Measurements from ENCODE around the gene ASB6.

Gene ASB6

GRCh38 chr9:129661029-129661428 is 19.1 kb upstream of the ASB6 start:
- no peak overlapping the region for H2AFZ ChIP-seq (ENCODE audit: low read length)
- H3K36me3 ChIP-seq (replicated peaks in 1 of 2; ENCODE audit: control insufficient read depth in 2 of 2, insufficient read depth in 2 of 2, low read length in 2 of 2): peaks cover 0 to 2% of the 10 kb centered on the region in 2 donors
- no peak overlapping the region for H2BK12ac ChIP-seq (ENCODE audit: low read length)
- no peak overlapping the region for H3K27ac ChIP-seq (replicated peaks; ENCODE audit: low read length)
- no peak overlapping the region for H3K4ac ChIP-seq (ENCODE audit: low read length)
- no peak overlapping the region for H3K4me2 ChIP-seq (ENCODE audit: insufficient read depth, low read length, poor library complexity, severe bottlenecking)
- H3K27me3 ChIP-seq (ENCODE audit: control insufficient read depth in 3 of 3, insufficient read depth in 3 of 3, low read depth in 1 of 3, low read length in 3 of 3): peaks cover 0 to 49% (median 23%) of the 10 kb centered on the region in 3 experiments
- no CpG with 5 or more reads among the region's 2 CpGs for WGBS, 2 donors (ENCODE audit: extremely low coverage in 2 of 2, insufficient read length in 2 of 2, insufficient replicate concordance in 1 of 2)
- H2BK15ac ChIP-seq (ENCODE audit: low read length): no peak overlapping the region
- H3K79me1 ChIP-seq (ENCODE audit: low read depth, low read length): no peaks in the 10 kb centered on the region
- H3K9me3 ChIP-seq (replicated peaks in 1 of 2; ENCODE audit: control insufficient read depth in 2 of 2, insufficient read depth in 1 of 2, low read depth in 1 of 2, low read length in 2 of 2): peaks cover 0 to 1% of the 10 kb centered on the region in 2 donors
- no peak overlapping the region for H3K18ac ChIP-seq (ENCODE audit: low read length)
- H3K4me3 ChIP-seq (ENCODE audit: low read length in 2 of 2): no peak overlapping the region
- H4K8ac ChIP-seq (ENCODE audit: low read depth, low read length): no peak overlapping the region
- H3K4me1 ChIP-seq (ENCODE audit: control insufficient read depth in 2 of 2, insufficient read depth in 1 of 2, low read depth in 1 of 2, low read length in 2 of 2): peaks cover 2 to 3% of the 10 kb centered on the region in 2 donors
- no peak for DNase-seq (ENCODE audit: low spot score)
- no peak overlapping the region for H2BK5ac ChIP-seq (ENCODE audit: low read length)
- H3K14ac ChIP-seq (ENCODE audit: low read length): no peak overlapping the region
- no peak overlapping the region for H2BK120ac ChIP-seq (ENCODE audit: low read depth, low read length)
- H4K91ac ChIP-seq (ENCODE audit: low read depth, low read length, poor library complexity): no peak overlapping the region
- no peak overlapping the region for H3K9ac ChIP-seq (ENCODE audit: low read depth, low read length, poor library complexity)
- H2AK5ac ChIP-seq (ENCODE audit: low read depth, low read length): no peak overlapping the region
- no peak overlapping the region for H3K23ac ChIP-seq (ENCODE audit: low read depth, low read length, poor library complexity)

- no peak overlapping the region for H3K4me2 ChIP-seq (ENCODE audit: insufficient read depth, low read length, poor library complexity, severe bottlenecking)
- H2BK5ac ChIP-seq (ENCODE audit: low read length): no peak overlapping the region
- no peak for DNase-seq (ENCODE audit: low spot score)
- H3K36me3 ChIP-seq (replicated peaks in 1 of 2; ENCODE audit: control insufficient read depth in 2 of 2, insufficient read depth in 2 of 2, low read length in 2 of 2): peaks cover 0 to 2% of the 10 kb centered on the region in 2 donors
- no peak overlapping the region for H4K91ac ChIP-seq (ENCODE audit: low read depth, low read length, poor library complexity)
- H2BK15ac ChIP-seq (ENCODE audit: low read length): peak overlapping the region; percentile 1
- H3K27me3 ChIP-seq (ENCODE audit: control insufficient read depth in 3 of 3, insufficient read depth in 3 of 3, low read depth in 1 of 3, low read length in 3 of 3): peaks cover 0 to 43% (median 0%) of the 10 kb centered on the region in 3 experiments
- no peak overlapping the region for H3K27ac ChIP-seq (replicated peaks; ENCODE audit: low read length)
- H3K14ac ChIP-seq (ENCODE audit: low read length): no peak overlapping the region
- no peaks in the 10 kb centered on the region for H3K79me1 ChIP-seq (ENCODE audit: low read depth, low read length)
- peak overlapping the region; percentile 66 for H3K4ac ChIP-seq (ENCODE audit: low read length)
- WGBS, 2 donors (ENCODE audit: extremely low coverage in 2 of 2, insufficient read length in 2 of 2, insufficient replicate concordance in 1 of 2): no CpG with 5 or more reads among the region's 12 CpGs
- H3K9me3 ChIP-seq (replicated peaks in 1 of 2; ENCODE audit: control insufficient read depth in 2 of 2, insufficient read depth in 1 of 2, low read depth in 1 of 2, low read length in 2 of 2): peaks cover 0 to 4% of the 10 kb centered on the region in 2 donors
- peaks cover 0 to 5% of the 10 kb centered on the region in 2 donors for H3K4me1 ChIP-seq (ENCODE audit: control insufficient read depth in 2 of 2, insufficient read depth in 1 of 2, low read depth in 1 of 2, low read length in 2 of 2)
- no peak overlapping the region for H2AFZ ChIP-seq (ENCODE audit: low read length)
- H3K9ac ChIP-seq (ENCODE audit: low read depth, low read length, poor library complexity): no peak overlapping the region
- no peak overlapping the region for H3K23ac ChIP-seq (ENCODE audit: low read depth, low read length, poor library complexity)
- peak overlapping the region; percentile 43 for H4K8ac ChIP-seq (ENCODE audit: low read depth, low read length)
- no peak overlapping the region for H3K18ac ChIP-seq (ENCODE audit: low read length)
- no peak overlapping the region for H3K4me3 ChIP-seq (ENCODE audit: low read length in 2 of 2)
- no peak overlapping the region for H2AK5ac ChIP-seq (ENCODE audit: low read depth, low read length)
- no peak overlapping the region for H2BK120ac ChIP-seq (ENCODE audit: low read depth, low read length)
- H2BK12ac ChIP-seq (ENCODE audit: low read length): peak overlapping the region; percentile 16
These were observed 14.9 kb upstream of the ASB6 start for GRCh38 chr9:129656795-129657390.

GRCh38 chr9:129655696-129656095 is 13.7 kb upstream of the ASB6 start:
- Histone ChIP-seq H3K14ac (ENCODE audit: low read length) (no peak overlapping the region), H2BK12ac (ENCODE audit: low read length) (peak overlapping the region; percentile 66), H3K27me3 (ENCODE audit: control insufficient read depth in 3 of 3, insufficient read depth in 3 of 3, low read depth in 1 of 3, low read length in 3 of 3) (peaks cover 0 to 43% (median 0%) of the 10 kb centered on the region in 3 experiments), H3K18ac (ENCODE audit: low read length) (peak overlapping the region; percentile 38), H2BK15ac (ENCODE audit: low read length) (peak overlapping the region; percentile 94), H3K4me2 (ENCODE audit: insufficient read depth, low read length, poor library complexity, severe bottlenecking) (no peak overlapping the region), H3K4me3 (ENCODE audit: low read length in 2 of 2) (peak overlapping the region in 1 of 2 donors; percentile 30), H3K9ac (ENCODE audit: low read depth, low read length, poor library complexity) (peak overlapping the region; percentile 66), H4K91ac (ENCODE audit: low read depth, low read length, poor library complexity) (no peak overlapping the region), H3K79me1 (ENCODE audit: low read depth, low read length) (no peaks in the 10 kb centered on the region), H3K4ac (ENCODE audit: low read length) (no peak overlapping the region), H3K27ac (replicated peaks; ENCODE audit: low read length) (no peak overlapping the region), H3K9me3 (replicated peaks in 1 of 2; ENCODE audit: control insufficient read depth in 2 of 2, insufficient read depth in 1 of 2, low read depth in 1 of 2, low read length in 2 of 2) (peaks cover 0 to 4% of the 10 kb centered on the region in 2 donors), H4K8ac (ENCODE audit: low read depth, low read length) (no peak overlapping the region), H3K4me1 (ENCODE audit: control insufficient read depth in 2 of 2, insufficient read depth in 1 of 2, low read depth in 1 of 2, low read length in 2 of 2) (peaks cover 0 to 5% of the 10 kb centered on the region in 2 donors), H2AFZ (ENCODE audit: low read length) (no peak overlapping the region), H2BK5ac (ENCODE audit: low read length) (no peak overlapping the region), H2BK120ac (ENCODE audit: low read depth, low read length) (no peak overlapping the region), H2AK5ac (ENCODE audit: low read depth, low read length) (no peak overlapping the region), H3K23ac (ENCODE audit: low read depth, low read length, poor library complexity) (no peak overlapping the region), H3K36me3 (replicated peaks in 1 of 2; ENCODE audit: control insufficient read depth in 2 of 2, insufficient read depth in 2 of 2, low read length in 2 of 2) (peaks cover 0 to 2% of the 10 kb centered on the region in 2 donors)
- no peak for DNase-seq (ENCODE audit: low spot score)
- WGBS, 2 donors (ENCODE audit: extremely low coverage in 2 of 2, insufficient read length in 2 of 2, insufficient replicate concordance in 1 of 2): no CpG with 5 or more reads among the region's 7 CpGs

- WGBS, 2 donors (ENCODE audit: extremely low coverage in 2 of 2, insufficient read length in 2 of 2, insufficient replicate concordance in 1 of 2): no CpG with 5 or more reads among the region's 7 CpGs
- H3K14ac ChIP-seq (ENCODE audit: low read length): no peak overlapping the region
- no peak for DNase-seq (ENCODE audit: low spot score)
These were observed 13.2 kb upstream of the ASB6 start for GRCh38 chr9:129655154-129655553.

More at GRCh38 chr9:129655154-129655553, 13.2 kb upstream of the ASB6 start:
- Histone ChIP-seq H2AFZ (ENCODE audit: low read length) (no peak overlapping the region), H4K91ac (ENCODE audit: low read depth, low read length, poor library complexity) (no peak overlapping the region), H3K36me3 (replicated peaks in 1 of 2; ENCODE audit: control insufficient read depth in 2 of 2, insufficient read depth in 2 of 2, low read length in 2 of 2) (peaks cover 0 to 2% of the 10 kb centered on the region in 2 donors), H3K27ac (replicated peaks; ENCODE audit: low read length) (no peak overlapping the region), H3K18ac (ENCODE audit: low read length) (no peak overlapping the region), H2BK5ac (ENCODE audit: low read length) (no peak overlapping the region), H3K79me1 (ENCODE audit: low read depth, low read length) (no peaks in the 10 kb centered on the region), H2AK5ac (ENCODE audit: low read depth, low read length) (no peak overlapping the region), H3K9me3 (replicated peaks in 1 of 2; ENCODE audit: control insufficient read depth in 2 of 2, insufficient read depth in 1 of 2, low read depth in 1 of 2, low read length in 2 of 2) (peaks cover 0 to 4% of the 10 kb centered on the region in 2 donors), H3K9ac (ENCODE audit: low read depth, low read length, poor library complexity) (no peak overlapping the region), H4K8ac (ENCODE audit: low read depth, low read length) (peak overlapping the region; percentile 43), H3K23ac (ENCODE audit: low read depth, low read length, poor library complexity) (peak overlapping the region; percentile 80), H3K4ac (ENCODE audit: low read length) (no peak overlapping the region), H3K27me3 (ENCODE audit: control insufficient read depth in 3 of 3, insufficient read depth in 3 of 3, low read depth in 1 of 3, low read length in 3 of 3) (peaks cover 0 to 48% (median 0%) of the 10 kb centered on the region in 3 experiments), H2BK12ac (ENCODE audit: low read length) (no peak overlapping the region), H3K4me3 (ENCODE audit: low read length in 2 of 2) (no peak overlapping the region), H3K4me2 (ENCODE audit: insufficient read depth, low read length, poor library complexity, severe bottlenecking) (no peak overlapping the region), H2BK15ac (ENCODE audit: low read length) (no peak overlapping the region), H3K4me1 (ENCODE audit: control insufficient read depth in 2 of 2, insufficient read depth in 1 of 2, low read depth in 1 of 2, low read length in 2 of 2) (peaks cover 0 to 5% of the 10 kb centered on the region in 2 donors), H2BK120ac (ENCODE audit: low read depth, low read length) (no peak overlapping the region)
